NCI-H2227 treated with DMSO at 0.1 percent for 48 hours (cell line): ENCODE results near the gene IGSF9.

ENCODE experiments used
- DNase-seq: peaks from one replicate; lab custom pipeline; 2025; lab: John Stamatoyannopoulos, UW

The IGSF9 gene

GRCh38 chr1:159944623-159945455, 574 bp downstream of the IGSF9 start:
- DNase-seq, result no peak

GRCh38 chr1:159943908-159944622, 1.3 kb downstream of the IGSF9 start:
- no peak for DNase-seq

GRCh38 chr1:159943278-159943640, 2.2 kb downstream of the IGSF9 start:
- DNase-seq, result no peak

GRCh38 chr1:159942632-159943277, 2.7 kb downstream of the IGSF9 start:
- no peak for DNase-seq

- no peak for DNase-seq
These were observed 3.5 kb downstream of the IGSF9 start for GRCh38 chr1:159941591-159942560.

- DNase-seq, result no peak
These were observed 4.3 kb downstream of the IGSF9 start for GRCh38 chr1:159941141-159941540.

- no peak for DNase-seq
These were observed 5.3 kb downstream of the IGSF9 start for GRCh38 chr1:159940006-159940620.

GRCh38 chr1:159939678-159940002, 5.8 kb downstream of the IGSF9 start:
- DNase-seq, result no peak

- DNase-seq, result no peak
These were observed 6.3 kb downstream of the IGSF9 start for GRCh38 chr1:159938905-159939677.

GRCh38 chr1:159938211-159938852, 7.1 kb downstream of the IGSF9 start:
- no peak for DNase-seq

GRCh38 chr1:159937054-159937750, 8.2 kb downstream of the IGSF9 start:
- DNase-seq, result peak; percentile 11

GRCh38 chr1:159936273-159936904, 9.0 kb downstream of the IGSF9 start:
- peak; percentile 15 for DNase-seq

GRCh38 chr1:159935719-159936272, 9.6 kb downstream of the IGSF9 start:
- DNase-seq, result no peak

GRCh38 chr1:159935305-159935704, 10.1 kb downstream of the IGSF9 start:
- DNase-seq, result no peak

GRCh38 chr1:159934136-159935039, 11.0 kb downstream of the IGSF9 start:
- DNase-seq, result no peak

- DNase-seq, result no peak
These were observed 12.1 kb downstream of the IGSF9 start for GRCh38 chr1:159933347-159933746.
